GM12891 (cell line): ENCODE data around the gene MYLK.

ENCODE experiments used
- POLR2A ChIP-seq: IDR thresholded peaks from 2 replicates; pipeline ENCODE4 v1.6.1; 2011; ENCODE audit warnings: low read depth, low read length, control low read depth
- POLR2AphosphoS5 ChIP-seq: IDR thresholded peaks from 2 replicates; pipeline ENCODE4 v1.6.1; 2011; ENCODE audit warnings: low read depth, low read length, control low read depth

- TF ChIP-seq POLR2A (no peak), POLR2AphosphoS5 (no peak)
Measured at GRCh38 chr3:123590685-123591450, 293.3 kb downstream of the MYLK start.
